LHCN-M2 (cell line): ENCODE measurements around the gene SYNPO2. TPM values are rescaled to one million over a fixed set of nuclear protein-coding genes. Genes with fewer than 3 reads are reported as not detected.

Source experiments
- DNase-seq: peaks from one replicate; pipeline ENCODE4 v3.0.0-alpha.2; 2012; ENCODE audit warnings: low read depth
- total RNA-seq: library from RNA; depleted of rRNA; stranded (reverse); fragments of >200 nt; gene quantifications from 2 replicates; pipeline ENCODE4 v1.2.3, GENCODE V29; 2014

The SYNPO2 gene
- total RNA-seq, 1 experiment from 2014 or later, result 69.7 TPM

DNA sequence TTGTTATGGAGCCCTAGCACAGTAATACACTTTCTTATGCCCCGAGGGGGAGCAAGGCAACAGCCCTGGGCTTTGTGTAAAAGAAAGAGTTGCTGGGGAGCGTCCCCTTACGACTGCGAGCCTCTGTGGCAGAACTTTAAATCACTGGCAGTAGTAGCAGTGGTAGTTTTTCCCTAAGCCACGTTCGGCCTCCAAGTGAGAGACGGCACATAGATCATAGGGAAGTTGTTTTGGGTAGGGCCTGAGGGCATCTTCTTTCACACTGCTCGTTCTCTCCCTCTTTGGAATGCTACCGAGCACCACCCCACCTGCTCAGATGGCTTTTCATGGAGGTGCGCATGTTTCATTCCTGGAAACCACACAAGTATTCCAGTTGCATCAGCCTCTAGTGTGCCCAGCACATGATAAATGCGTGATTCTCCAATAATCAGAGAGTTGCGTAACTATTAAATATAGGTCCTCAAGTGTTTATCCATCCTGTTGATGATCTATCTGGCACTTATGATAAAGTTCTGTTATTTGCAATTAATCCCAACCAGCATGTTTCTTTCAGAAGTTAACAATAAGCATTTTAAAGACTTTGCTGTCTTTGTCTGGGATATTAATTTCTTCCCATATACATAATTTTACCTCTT lies 7.0 kb upstream of the SYNPO2 start:
- no peak for DNase-seq

DNA sequence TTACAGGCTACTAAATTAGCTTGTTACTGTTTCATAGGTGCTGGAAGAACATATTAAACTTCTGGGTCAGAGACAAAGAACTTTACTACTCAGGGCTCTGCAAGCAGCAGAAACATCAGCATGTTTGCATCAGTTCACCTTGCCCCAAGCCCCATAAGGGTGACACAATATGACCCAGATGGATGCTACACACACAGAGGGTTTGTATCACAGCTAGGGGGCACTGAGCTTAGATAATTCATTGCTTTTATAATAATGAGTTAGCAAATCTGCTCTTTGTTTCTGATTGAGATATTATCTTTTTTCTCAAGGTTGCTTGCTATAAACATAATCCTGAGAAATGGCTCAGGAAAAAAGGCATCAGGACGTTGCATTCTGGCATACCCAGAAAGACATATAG lies 4.8 kb upstream of the SYNPO2 start:
- DNase-seq, result no peak

DNA sequence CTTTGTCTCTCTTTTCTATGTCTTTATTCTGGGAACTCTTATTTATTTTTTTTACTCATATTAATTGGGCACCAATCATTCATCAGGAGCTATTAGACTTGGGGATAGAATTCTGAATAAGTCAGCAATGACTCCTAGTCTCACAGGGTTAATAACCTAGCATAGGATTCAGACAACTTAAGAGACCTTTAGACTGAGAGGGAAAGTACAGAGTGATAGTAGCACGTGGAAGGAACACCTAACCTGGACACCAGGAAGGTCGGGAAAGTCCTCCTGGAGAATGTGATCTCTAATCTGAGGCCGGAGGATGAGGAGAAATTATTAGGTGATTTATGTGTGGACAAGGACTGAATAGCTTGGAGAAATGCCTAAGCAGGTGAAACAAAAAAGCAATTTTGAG lies 3.9 kb upstream of the SYNPO2 start:
- no peak for DNase-seq

DNA sequence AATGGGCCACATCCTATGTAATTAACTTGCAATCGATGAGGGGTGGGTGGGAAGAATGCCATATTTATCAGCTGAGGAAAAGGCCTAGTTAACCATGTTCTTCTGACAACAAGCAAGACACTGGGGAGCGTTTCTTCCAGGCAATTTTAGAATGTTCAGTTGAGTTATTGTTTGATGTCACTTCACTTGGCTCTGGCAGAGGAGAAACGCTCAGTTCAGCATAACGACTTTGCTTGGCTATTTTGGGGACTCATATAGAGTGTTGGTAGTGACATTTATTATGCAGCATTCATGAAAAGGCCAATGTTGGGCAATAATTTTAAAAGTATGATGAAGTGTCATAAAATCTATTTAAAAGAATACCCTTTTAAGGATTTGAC lies 648 bp downstream of the SYNPO2 start:
- no peak for DNase-seq

DNA sequence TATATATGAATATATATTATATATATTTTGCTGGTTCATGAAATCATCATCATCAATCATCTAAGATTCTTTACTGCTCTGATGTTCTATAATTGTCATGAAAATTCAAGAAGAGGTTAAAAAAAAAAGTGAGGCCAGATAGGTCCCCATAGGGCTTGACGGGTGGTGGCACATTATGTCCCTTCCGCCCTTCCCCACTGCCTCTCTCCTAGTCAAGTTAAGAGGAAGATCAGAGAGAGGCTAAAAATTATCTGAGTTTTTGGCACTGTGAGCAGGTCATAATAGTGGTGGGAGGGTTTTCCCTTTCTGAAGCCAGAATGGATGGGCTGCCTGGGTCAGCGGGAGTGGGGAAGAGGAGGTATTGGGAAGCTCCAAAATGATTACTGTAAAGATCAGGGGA lies 5.4 kb downstream of the SYNPO2 start:
- DNase-seq, result no peak

DNA sequence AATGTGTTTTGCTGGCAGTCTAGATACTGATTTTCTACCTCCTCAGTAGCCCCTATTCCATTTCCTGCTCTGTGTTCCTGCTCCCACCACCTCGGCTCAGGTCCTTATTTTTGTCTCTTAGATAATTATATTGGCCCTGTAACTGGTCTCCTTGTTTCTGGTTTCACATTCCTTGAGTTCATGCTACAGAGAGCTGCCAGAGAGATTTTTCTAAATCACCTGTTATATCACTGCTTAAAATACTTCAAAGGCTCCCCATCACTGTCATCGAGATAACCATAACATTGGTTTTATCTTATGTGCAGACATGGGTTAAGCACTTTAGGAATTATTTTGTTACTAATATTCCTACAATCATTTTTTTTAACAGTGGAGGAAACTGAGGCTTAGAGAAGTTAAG lies 9.6 kb downstream of the SYNPO2 start:
- no peak for DNase-seq

DNA sequence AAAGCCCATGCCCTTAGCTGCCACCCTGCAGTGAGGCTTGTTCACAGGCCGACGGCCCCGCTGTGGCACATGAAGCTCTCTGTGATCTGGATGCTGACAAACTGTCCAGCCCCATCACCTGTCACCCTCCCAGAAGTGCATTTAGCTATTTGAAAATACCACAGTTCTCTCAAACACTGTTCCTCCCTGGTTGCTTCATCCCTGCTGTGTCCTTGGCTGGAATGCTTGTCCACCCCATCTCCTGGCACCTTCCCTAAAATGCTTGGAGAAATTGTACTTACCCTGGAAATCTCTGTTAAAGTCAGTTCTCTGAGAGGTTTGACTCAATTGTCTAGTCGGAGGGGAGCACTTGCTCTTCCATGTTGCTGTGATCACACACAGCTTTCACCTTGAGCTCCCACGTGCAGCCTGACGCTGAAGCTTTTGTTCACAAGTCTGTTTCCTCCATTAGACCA lies 10.1 kb downstream of the SYNPO2 start:
- no peak for DNase-seq

DNA sequence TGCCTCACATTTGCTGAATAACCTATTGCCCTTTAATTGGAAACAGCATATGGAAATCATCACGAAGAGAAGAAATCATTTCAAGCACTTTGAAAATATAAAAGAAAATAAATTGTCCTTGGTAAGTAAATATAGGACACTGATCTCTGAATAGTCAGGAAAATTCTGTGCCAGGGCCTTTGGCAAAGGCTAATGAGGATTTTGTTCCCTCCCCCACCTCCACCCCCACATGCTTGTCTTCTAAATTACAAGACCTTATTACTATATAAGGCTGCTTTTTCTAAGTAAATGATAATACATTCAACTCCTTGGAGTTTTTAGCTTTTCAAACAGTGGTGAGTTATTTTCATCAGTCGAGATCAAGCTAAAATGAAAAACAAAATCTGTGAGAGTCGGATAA lies 15.8 kb downstream of the SYNPO2 start:
- DNase-seq, result no peak

DNA sequence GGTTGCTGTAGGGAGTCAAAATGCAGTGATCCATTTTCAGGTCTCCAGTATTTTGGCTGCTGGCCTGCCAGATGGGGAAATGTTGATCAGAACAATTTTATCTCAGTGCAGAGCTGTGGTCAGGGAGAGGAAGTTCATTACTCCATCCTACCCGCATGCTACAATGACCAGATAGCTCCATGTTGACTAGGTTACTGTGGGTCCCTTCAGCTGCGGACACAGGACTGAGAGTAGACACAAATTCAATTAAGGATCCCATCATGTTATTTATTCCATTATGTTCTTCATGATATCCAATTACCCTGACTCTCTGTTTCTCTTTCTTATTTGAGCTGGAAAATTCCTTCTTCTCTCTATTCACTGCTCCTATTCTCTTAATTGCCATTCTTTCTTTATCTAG lies 16.3 kb downstream of the SYNPO2 start:
- DNase-seq, result no peak

DNA sequence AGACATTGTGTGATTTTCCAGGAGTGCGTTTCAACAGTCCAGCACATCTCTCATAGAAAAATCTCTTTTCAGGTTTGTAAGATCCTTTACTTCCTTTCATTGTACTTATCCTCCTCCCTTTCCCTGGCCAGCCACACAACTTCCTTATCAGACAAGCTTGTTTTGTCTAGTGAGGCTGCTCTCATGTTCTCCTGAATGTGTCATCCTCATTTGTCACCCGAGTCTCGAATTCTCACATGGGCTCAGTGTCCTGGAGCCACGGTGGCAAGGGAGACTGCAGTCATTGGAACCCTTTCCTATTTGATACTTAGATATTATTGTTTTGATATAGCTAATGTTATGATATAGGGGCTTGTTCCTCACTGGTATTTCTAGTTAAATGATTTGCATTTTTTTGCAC lies 16.9 kb downstream of the SYNPO2 start:
- peak; percentile 43 for DNase-seq

DNA sequence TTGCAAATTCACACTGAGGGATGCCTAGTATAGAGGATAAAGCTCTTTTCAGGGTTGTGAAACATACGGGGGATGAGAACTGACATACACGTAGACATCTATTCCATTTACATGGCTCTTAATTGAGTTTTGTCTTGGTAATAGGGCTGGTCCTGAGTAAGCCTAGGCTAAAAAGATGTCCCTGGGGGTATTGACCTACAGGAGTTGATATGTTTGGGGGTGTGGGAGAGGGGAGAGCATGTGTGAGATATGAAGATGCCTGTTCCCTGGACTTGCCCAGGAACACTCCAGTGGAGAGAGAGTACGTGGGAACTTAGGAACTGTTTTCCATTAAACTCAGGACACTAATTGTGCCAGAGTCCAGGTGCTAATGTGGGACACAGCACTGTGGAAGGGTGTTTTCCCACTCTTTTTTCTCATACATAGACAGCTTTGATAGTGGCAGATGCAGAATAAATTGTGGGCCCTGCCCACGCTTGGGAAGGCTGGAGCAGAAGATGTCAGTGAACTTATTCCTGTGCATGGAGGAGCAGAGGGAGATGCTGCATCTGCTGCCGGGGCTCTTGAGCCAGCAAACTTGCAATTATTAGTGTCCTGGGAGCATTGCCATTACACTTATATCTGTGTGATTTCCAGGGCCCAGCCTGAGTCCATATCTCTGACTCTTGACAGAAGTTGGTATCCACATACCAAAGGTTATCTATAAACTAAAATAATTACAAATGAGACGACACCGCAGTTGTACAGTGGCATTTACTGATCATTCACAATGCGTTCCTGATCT lies 20.7 kb downstream of the SYNPO2 start:
- DNase-seq, result no peak

DNA sequence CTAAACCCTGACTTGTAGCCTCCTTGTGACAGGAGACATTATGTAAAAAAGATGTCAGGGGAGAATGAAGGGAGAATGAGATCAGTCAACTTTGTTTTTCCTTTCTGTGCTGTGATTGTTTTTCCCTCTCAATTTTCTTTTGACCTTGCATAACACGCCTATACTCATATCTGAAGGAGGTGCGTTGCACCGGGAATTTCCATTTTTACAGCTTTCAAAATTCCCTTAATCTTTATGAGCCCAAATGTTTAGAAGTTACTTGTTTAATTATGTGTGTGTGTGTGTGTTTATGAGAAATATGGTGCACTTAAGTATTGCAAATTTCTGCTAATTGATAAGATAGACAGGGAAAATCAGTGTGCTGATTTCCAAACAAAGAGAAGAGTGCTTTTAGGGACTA lies 21.6 kb downstream of the SYNPO2 start:
- no peak for DNase-seq

DNA sequence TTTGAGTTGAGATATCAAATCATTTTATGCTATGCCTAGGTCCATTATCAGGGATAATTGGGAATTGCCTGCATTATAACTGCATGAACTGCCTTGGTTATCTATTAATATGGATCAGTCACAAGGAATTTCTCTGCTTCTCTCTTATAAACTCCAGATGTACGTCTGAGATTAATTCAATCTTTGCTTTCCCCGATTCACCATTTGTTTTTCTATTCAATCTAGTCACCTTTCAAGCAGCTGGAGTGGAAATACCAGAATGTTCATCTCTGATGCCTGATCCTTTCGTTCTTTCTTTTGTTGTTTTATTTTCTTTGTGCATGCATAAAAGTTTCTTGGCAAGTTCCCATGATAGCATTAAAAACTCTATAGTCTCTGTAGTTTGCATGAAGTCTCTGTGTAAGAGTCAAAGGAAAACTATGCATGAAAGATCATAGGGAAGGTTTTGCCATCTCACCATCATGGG lies 22.6 kb downstream of the SYNPO2 start:
- no peak for DNase-seq

DNA sequence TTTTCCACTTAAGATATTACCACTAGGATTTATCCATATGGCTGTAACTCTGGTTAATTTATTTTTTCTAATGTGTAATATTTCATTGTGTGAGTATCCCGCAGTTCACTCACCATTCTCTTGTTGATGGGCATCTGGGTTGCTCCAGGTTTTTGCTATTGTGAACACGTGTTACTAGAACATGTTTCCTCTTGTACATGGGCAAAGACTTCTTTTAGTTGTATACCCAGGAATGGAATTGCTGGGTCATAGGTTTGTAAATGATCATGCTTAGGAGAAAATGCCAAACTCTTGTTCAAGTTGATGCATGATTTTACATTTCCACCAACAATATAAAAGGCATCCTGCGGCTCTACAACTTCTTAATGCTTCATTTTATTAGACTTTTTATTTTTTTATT lies 26.8 kb downstream of the SYNPO2 start:
- no peak for DNase-seq

DNA sequence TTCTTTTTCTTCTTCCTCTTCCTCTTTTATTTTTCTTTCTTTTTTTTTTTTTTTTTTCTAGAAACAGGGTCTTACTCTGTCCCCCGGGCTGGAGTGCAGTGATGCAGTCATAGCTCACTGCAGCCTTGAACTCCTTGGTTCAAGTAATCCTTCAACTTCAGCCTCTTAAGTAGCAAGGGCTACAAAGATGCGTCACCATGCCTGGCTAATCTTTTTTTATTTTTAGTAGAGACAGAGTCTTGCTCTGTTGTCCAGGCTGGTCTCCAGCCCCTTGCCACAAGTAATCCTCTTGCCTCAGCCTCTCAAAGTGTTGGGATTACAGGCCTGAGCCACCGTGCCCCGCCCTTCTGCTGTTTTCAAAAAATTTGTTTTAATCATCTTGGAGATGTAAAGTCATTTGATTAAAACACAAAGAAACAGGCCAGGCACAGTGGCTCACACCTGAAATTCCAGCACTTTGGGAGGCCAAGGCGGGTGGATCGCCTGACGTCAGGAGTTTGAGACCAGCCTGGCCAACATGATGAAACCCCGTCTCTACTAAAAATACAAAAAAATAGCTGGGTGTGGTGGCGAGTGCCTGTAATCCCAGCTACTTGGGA lies 28.1 kb downstream of the SYNPO2 start:
- DNase-seq, result no peak

DNA sequence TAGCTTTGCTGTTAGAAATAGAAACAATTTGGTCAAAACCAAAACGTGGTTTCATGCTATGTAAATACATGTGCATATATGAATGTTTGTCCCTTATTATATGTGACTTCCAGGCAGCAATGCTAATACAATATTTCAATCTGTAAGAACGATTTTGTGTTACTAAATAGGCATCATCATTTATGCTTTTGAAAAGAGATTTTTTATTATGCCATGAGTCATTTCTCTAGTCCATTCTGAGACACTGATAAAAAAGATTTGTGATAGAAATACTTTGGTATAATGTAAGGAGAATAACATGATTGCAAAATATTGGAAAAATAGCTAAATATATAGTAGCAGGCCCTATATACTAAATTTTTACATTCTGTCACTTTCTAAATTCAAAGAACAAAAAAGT lies 28.9 kb downstream of the SYNPO2 start:
- no peak for DNase-seq

DNA sequence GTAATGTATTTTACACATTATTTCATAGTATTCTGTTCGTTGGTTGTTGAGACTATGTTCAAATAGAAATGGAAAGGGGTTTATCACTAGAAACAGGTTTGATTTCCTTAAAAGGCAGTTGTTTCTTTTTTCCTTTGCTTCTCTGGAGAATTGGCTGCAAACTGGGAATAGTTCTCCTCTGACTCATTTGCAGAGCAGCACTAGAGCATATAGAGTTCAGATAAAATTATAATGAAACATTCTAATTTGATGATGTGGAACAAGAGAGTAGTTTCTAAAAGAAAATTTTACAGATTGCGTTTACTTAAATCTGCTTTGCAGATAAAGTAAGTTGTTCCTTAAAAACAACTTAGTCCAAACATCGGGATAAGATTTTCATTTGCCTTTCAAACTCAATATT lies 29.7 kb downstream of the SYNPO2 start:
- peak; percentile 86 for DNase-seq

DNA sequence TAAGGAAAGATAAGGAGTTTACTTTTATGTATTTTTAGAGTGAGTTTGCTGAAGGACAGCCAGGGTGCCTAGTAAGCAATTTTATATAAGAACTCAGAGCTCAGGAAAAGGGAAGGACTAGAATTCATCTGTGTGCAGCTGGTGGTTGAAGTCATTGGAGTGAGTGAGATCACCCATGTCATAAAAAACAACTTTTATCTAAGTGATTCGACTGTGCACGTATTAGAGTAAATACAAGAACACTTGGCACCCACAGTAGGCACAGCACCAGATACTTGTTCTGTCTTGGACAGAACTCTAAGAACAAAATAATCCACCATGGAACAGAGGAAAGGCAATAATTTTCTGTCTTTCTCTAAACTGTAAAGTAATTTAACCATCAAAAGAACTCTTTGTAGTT lies 31.6 kb downstream of the SYNPO2 start:
- peak; percentile 39 for DNase-seq

DNA sequence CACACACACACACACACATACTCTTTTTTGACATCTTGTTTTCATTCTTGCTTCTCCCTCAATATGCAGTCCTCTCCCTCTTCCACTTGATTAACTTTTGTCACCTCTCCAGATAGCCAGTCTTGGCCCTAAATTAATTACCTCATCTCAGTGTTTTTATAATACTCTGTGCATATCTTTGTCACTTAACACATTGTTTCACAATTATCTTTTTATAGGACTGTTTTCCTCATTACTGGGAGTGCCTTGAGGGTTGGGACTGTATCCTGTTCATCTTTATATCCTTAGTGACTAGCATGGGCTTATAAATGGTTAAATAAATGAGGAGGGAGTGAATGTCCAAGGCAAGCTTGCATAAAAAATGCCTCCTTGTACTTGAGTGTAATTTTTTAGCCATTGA lies 33.1 kb downstream of the SYNPO2 start:
- DNase-seq, result no peak

DNA sequence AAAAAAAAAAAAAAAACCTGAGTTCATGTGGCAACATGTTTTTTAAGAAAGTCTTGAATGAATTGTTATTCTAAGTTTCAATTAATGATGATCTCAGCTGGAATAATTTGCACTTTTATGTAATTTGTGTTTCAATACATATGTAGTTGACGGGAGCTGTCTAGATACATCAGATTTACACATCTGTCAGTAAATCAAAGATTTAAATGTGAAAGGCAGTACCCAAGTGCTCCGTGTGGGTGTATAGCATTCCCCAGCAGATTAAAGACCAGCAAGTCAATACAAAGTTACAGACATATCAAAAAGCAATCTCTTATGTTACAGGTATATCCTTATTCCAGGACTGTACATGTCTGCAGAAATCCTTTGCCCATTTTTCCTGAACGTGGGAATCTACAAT lies 35.2 kb downstream of the SYNPO2 start:
- no peak for DNase-seq

DNA sequence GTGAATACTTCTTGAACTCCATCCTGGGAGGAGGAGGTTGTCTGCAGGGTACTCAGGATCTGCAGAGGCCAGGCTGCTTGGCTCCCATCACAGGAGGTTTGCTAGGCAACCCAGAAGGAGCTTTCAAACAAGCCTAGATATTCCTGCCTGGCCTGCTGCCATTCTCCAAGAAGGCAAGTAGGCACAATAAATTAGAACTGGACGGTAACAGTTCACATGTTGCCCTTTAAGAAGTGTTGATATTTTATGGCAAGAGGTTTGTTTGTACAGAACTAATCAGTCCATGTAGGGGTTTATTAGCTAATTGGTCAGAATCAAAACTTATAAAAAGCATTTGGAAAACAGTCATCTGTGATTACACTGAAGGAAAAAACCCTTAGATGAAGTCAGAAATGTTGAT lies 39.3 kb downstream of the SYNPO2 start:
- DNase-seq, result no peak

DNA sequence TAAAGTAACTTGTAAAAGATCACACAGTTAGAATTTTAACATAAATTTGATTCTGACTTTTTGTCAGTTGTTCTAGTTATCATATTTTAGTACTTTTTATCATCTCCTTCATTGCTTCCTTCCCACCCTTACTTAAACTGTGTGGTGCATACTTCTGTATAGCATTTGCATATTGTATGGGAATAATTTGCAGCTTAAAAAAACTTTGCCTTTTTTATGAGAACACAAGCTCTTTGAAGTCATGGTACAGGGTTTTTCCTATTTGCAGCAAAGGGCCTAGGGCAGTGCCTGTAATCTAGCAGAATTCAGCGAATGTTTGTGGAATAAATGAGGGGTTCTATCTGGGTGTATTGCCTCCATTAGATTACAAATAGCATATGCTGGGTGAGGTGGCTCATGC lies 41.6 kb downstream of the SYNPO2 start:
- DNase-seq, result no peak

DNA sequence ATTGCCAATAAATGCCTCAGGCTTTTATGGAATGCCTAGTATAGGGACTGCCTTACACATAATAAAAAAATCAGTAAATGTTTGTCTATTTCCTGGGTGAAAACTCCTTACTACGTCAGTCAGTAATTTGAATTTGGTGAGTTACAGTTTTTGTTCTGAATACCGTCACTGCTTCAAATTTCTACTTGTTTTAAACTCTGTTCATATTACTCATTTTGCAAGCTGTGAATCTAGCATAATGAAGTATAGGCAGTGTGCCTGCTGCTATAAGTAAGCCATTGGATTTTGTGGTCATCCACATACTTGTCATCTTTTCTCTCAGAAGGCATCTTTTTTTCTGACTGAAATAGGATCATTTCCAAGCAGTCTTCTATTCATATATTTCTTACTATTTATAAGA lies 43.1 kb downstream of the SYNPO2 start:
- DNase-seq, result no peak
